Activated CD8-positive, alpha-beta T cell treated with anti-CD3 and anti-CD28 coated beads, Interleukin-2, amount 10 ng/mL, durations not matched to agents 7 days and 5 days (primary cell): Measurements from ENCODE around the gene CDS1. TPM values are rescaled to one million over a fixed set of nuclear protein-coding genes. Genes with fewer than 3 reads are reported as not detected.

Experiments
- ATAC-seq: fragments of 150-1000 bp; cut with Tn5 transposase; one replicate; pipeline ENCODE4 v1.10.0; 2021; ENCODE audit warnings: moderate library complexity
- CTCF ChIA-PET: fragments of 350-600 bp; sonication (Branson Sonifier 250); formaldehyde crosslinking; loops from one replicate; lab custom pipeline; 2021; ENCODE audit warnings: antibody characterized with exemption; lab: Charles Lee
- POLR2A ChIA-PET: fragments of 350-600 bp; sonication (Branson Sonifier 250); formaldehyde crosslinking; loops from one replicate; lab custom pipeline; 2021; ENCODE audit warnings: antibody characterized with exemption; lab: Charles Lee
- DNase-seq: peaks from one replicate; pipeline ENCODE4 v3.0.0-alpha.2; 2020
- H3K27ac Mint-ChIP-seq: one replicate; pipeline ENCODE4 v1.8.0; 2021; ENCODE audit warnings: mild to moderate bottlenecking, mixed read lengths
- H3K27me3 Mint-ChIP-seq: one replicate; pipeline ENCODE4 v1.8.0; 2021; ENCODE audit warnings: low read depth, mixed read lengths
- H3K36me3 Mint-ChIP-seq: one replicate; pipeline ENCODE4 v1.8.0; 2021; ENCODE audit warnings: low read depth, mixed read lengths
- H3K4me1 Mint-ChIP-seq: one replicate; pipeline ENCODE4 v1.8.0; 2021; ENCODE audit warnings: low read depth, mixed read lengths
- H3K4me3 Mint-ChIP-seq: one replicate; pipeline ENCODE4 v1.8.0; 2021; ENCODE audit warnings: mild to moderate bottlenecking, mixed read lengths
- H3K9me3 Mint-ChIP-seq: one replicate; pipeline ENCODE4 v1.8.0; 2022; ENCODE audit warnings: mixed read lengths; ENCODE audit not compliant: insufficient read depth
- total RNA-seq, 2 experiments: library from RNA; stranded (reverse); gene quantifications; one replicate each; pipeline ENCODE4 v1.2.3, GENCODE V29; 2021

The CDS1 gene
- total RNA-seq, 2 experiments from 2014 or later = not detected

DNA sequence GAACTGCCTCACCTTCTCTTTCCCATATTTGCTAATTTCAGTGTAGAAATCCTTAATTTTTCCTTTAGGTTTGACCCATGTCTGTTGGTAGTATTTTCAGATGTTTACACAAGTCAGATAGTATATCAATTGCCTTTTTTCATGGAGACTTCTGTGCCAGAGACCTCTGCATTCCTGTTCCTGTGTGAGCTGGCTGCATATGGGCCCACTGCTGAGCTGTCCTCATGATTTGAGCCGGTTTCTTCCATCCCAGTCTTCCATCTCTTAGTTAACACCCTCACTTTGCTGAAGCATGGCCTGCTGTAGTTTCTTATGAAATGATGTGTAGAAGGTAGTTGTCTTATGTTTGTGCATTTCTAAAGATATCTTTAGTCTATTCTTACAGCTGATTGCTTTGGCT, 40.0 kb downstream of the CDS1 start:
- H3K4me1 Mint-ChIP-seq = no peaks in the 10 kb centered on the region
- ChIA-PET POLR2A (no interaction called here), CTCF (no interaction called here)

GRCh38 chr4:84623661-84624060, 40.7 kb downstream of the CDS1 start:
- Mint-ChIP-seq H3K36me3 (no peaks in the 10 kb centered on the region), H3K4me1 (no peaks in the 10 kb centered on the region), H3K4me3 (no peak overlapping the region), H3K9me3 (no peaks in the 10 kb centered on the region), H3K27ac (no peak overlapping the region), H3K27me3 (no peaks in the 10 kb centered on the region)
- ATAC-seq (no peak), DNase-seq (no peak)
- ChIA-PET POLR2A (no interaction called here), CTCF (no interaction called here)

More for the DNA sequence above, 40.0 kb downstream of the CDS1 start:
- H3K27ac Mint-ChIP-seq = no peak overlapping the region
- no peaks in the 10 kb centered on the region for H3K27me3 Mint-ChIP-seq
- no peak overlapping the region for H3K4me3 Mint-ChIP-seq
- ATAC-seq (no peak), DNase-seq (no peak)
- H3K9me3 Mint-ChIP-seq = no peaks in the 10 kb centered on the region
- no peaks in the 10 kb centered on the region for H3K36me3 Mint-ChIP-seq

GRCh38 chr4:84626673-84627072, 43.7 kb downstream of the CDS1 start:
- H3K27me3 Mint-ChIP-seq = no peaks in the 10 kb centered on the region
- no peak overlapping the region for H3K4me3 Mint-ChIP-seq
- POLR2A ChIA-PET = no interaction called here
- H3K9me3 Mint-ChIP-seq = no peaks in the 10 kb centered on the region
- CTCF ChIA-PET = no interaction called here
- H3K36me3 Mint-ChIP-seq = no peaks in the 10 kb centered on the region
- H3K4me1 Mint-ChIP-seq = no peaks in the 10 kb centered on the region
- ATAC-seq = no peak
- no peak for DNase-seq
- H3K27ac Mint-ChIP-seq = no peak overlapping the region

DNA sequence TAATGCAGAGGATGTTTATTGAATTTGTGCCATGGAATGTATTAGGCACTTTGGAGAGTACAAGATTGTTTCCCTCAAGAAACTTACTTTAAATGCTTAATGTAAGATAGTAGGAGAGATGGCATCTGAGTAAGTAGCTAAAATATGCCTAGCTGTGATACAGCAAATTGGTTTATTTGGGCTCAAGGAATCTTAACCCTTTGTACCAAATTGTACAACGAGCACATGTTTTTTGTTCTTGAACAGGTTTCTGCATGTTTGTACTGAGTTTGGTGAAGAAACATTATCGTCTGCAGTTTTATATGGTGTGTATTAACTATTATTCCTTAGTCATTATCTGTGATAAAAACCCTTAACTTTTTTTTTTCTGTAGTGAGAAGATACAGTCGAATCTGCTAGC, 48.6 kb downstream of the CDS1 start:
- Mint-ChIP-seq H3K4me1 (no peaks in the 10 kb centered on the region), H3K27ac (no peak overlapping the region), H3K9me3 (no peaks in the 10 kb centered on the region), H3K4me3 (no peak overlapping the region), H3K36me3 (no peaks in the 10 kb centered on the region), H3K27me3 (no peaks in the 10 kb centered on the region)
- ATAC-seq (no peak), DNase-seq (no peak)
- POLR2A ChIA-PET = no interaction called here
- CTCF ChIA-PET = no interaction called here

- H3K4me3 Mint-ChIP-seq = no peak overlapping the region
These were observed 49.2 kb downstream of the CDS1 start for GRCh38 chr4:84632092-84632491.

DNA sequence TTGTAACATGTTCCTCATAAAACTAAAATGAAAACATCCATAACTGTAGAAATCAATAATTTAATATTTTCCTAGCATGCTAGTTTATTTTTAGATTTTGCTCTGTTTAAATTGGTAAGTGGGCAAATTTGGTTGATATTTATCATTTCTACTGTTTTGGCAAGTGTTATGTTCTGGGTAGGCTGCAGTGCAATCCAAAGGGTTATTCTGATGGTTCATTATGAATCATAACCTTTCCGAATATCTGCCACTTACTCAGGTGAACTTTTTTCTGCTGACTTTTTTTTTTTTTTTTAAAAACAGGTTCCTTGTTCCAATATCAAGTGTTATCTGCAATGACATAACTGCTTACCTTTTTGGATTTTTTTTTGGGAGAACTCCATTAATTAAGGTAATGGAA, 52.0 kb downstream of the CDS1 start:
- CTCF ChIA-PET = no interaction called here
- H3K36me3 Mint-ChIP-seq = no peaks in the 10 kb centered on the region
- H3K9me3 Mint-ChIP-seq = no peaks in the 10 kb centered on the region
- no peak for ATAC-seq
- H3K4me3 Mint-ChIP-seq = no peak overlapping the region
- H3K27me3 Mint-ChIP-seq = no peaks in the 10 kb centered on the region
- no peak overlapping the region for H3K27ac Mint-ChIP-seq
- H3K4me1 Mint-ChIP-seq = no peaks in the 10 kb centered on the region
- POLR2A ChIA-PET = no interaction called here
- DNase-seq = no peak

More at GRCh38 chr4:84632092-84632491, 49.2 kb downstream of the CDS1 start:
- H3K36me3 Mint-ChIP-seq = no peaks in the 10 kb centered on the region
- ChIA-PET CTCF (no interaction called here), POLR2A (no interaction called here)
- ATAC-seq (no peak), DNase-seq (no peak)
- H3K4me1 Mint-ChIP-seq = no peaks in the 10 kb centered on the region
- H3K9me3 Mint-ChIP-seq = no peaks in the 10 kb centered on the region
- no peak overlapping the region for H3K27ac Mint-ChIP-seq
- no peaks in the 10 kb centered on the region for H3K27me3 Mint-ChIP-seq

DNA sequence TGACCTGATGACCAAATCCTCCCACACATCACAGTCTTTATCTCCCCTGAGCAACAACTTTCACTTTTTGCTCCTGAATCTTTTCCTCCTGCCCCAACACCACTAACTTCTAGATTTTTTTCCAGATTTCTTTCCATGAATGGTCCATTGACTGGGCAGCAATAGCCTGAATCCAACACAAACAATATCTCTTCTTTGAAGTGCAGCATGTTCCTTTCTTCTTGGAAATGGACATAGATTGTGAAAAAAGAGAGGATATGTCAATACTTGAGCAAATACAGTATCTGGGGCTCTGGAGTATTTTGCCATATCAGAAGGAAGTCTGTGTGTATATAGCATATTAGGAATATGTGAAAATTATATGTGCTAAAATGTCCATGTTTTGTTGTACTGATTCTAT, 55.2 kb downstream of the CDS1 start:
- Mint-ChIP-seq H3K27ac (no peak overlapping the region), H3K9me3 (no peaks in the 10 kb centered on the region), H3K4me3 (no peak overlapping the region), H3K4me1 (no peaks in the 10 kb centered on the region), H3K27me3 (no peaks in the 10 kb centered on the region), H3K36me3 (no peaks in the 10 kb centered on the region)
- ChIA-PET POLR2A (no interaction called here), CTCF (no interaction called here)
- ATAC-seq (no peak), DNase-seq (no peak)

- Mint-ChIP-seq H3K4me1 (no peaks in the 10 kb centered on the region), H3K36me3 (no peaks in the 10 kb centered on the region), H3K27me3 (no peaks in the 10 kb centered on the region), H3K27ac (no peak overlapping the region), H3K9me3 (no peaks in the 10 kb centered on the region), H3K4me3 (no peak overlapping the region)
- ChIA-PET CTCF (no interaction called here), POLR2A (no interaction called here)
- DNase-seq (no peak), ATAC-seq (no peak)
These were observed 56.2 kb downstream of the CDS1 start for GRCh38 chr4:84639145-84639544.

- ChIA-PET CTCF (no interaction called here), POLR2A (no interaction called here)
- ATAC-seq (no peak), DNase-seq (no peak)
- Mint-ChIP-seq H3K27me3 (peaks cover 3% of the 10 kb centered on the region), H3K4me1 (no peaks in the 10 kb centered on the region), H3K9me3 (no peaks in the 10 kb centered on the region), H3K27ac (no peak overlapping the region), H3K4me3 (no peak overlapping the region), H3K36me3 (no peaks in the 10 kb centered on the region)
These were observed 61.2 kb downstream of the CDS1 start for GRCh38 chr4:84644087-84644486.

GRCh38 chr4:84647312-84647884, 64.5 kb downstream of the CDS1 start:
- no peak overlapping the region for H3K4me3 Mint-ChIP-seq
- H3K36me3 Mint-ChIP-seq = no peaks in the 10 kb centered on the region
- ChIA-PET POLR2A (no interaction called here), CTCF (no interaction called here)
- ATAC-seq (no peak), DNase-seq (no peak)
- H3K9me3 Mint-ChIP-seq = no peaks in the 10 kb centered on the region
- H3K27ac Mint-ChIP-seq = no peak overlapping the region
- H3K27me3 Mint-ChIP-seq = peaks cover 3% of the 10 kb centered on the region
- H3K4me1 Mint-ChIP-seq = no peaks in the 10 kb centered on the region

DNA sequence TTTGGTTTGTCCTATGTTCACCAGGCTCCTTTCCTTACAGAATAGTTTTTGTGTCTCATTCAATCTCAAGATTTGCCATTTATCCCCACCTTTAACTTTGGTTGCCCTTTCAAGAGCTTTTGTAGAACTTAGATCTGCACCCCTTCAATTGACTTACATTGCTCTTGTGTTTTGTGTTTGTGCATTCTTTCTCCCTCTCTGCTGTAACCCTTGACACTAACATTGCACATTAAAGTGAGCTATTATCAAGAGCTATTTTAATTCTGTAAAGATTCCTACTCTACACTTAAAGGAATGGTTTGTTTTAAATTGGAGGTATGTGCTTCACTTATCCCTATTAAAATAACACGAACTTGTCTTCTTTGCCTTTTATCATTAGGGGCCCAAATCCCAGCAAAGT, 65.3 kb downstream of the CDS1 start:
- no peaks in the 10 kb centered on the region for H3K9me3 Mint-ChIP-seq
- POLR2A ChIA-PET = no interaction called here

DNA sequence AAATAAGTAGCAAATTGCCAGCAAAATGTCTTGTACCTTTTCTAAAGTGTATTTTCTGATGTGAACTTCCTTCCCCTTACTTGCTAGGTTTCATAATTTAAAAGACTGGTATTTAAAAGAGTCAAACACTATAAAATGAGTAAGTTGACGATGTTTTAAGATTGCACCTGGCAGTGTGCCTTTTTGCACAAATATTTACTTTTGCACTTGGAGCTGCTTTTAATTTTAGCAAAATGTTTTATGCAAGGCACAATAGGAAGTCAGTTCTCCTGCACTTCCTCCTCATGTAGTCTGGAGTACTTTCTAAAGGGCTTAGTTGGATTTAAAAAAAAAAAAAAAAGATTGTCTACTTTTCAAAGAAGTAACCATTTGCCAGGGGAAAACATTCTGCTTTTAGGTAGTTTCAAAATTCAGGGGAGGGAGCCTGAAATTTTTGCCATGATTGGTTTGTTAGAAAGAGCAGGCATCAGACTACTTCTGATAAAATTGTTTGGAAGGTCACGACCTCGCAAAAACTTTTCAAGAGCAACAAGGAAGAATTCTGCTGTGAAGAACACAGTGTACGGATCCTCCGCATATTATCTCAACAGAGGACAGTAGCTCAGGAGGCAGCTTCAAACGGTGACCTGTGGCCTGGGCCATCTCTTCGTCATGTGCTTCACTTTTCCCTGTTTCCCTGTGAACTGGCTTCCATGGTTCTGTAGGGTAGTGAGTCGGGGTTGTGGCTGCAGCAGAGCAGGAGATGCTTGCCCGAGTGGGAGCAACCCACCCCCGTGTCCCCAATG, 66.1 kb downstream of the CDS1 start:
- no peak for ATAC-seq
- Mint-ChIP-seq H3K36me3 (no peaks in the 10 kb centered on the region), H3K9me3 (no peaks in the 10 kb centered on the region), H3K4me3 (no peak overlapping the region), H3K27me3 (peaks cover 3% of the 10 kb centered on the region), H3K4me1 (no peaks in the 10 kb centered on the region), H3K27ac (no peak overlapping the region)
- no peak for DNase-seq
- ChIA-PET CTCF (interaction anchor here (0.5 kb wide), 1 partner anchor 71 kb away, joined by 3 read pairs; no protein-coding TSS in a partner anchor), POLR2A (no interaction called here)

More for the DNA sequence above, 65.3 kb downstream of the CDS1 start:
- no peaks in the 10 kb centered on the region for H3K36me3 Mint-ChIP-seq
- H3K4me3 Mint-ChIP-seq = no peak overlapping the region
- no peak for DNase-seq
- no peak for ATAC-seq
- H3K27me3 Mint-ChIP-seq = peaks cover 3% of the 10 kb centered on the region
- no peaks in the 10 kb centered on the region for H3K4me1 Mint-ChIP-seq
- CTCF ChIA-PET = interaction anchor here (0.5 kb wide), 1 partner anchor 70 kb away, joined by 3 read pairs; no protein-coding TSS in a partner anchor
- no peak overlapping the region for H3K27ac Mint-ChIP-seq
